HepG2 (cell line): ENCODE results near the gene TTBK1. TPM values are rescaled to one million over a fixed set of nuclear protein-coding genes. Genes with fewer than 3 reads are reported as not detected.

Experiments used
- AKAP8 ChIP-seq: sonication (generic); formaldehyde crosslinking; IDR thresholded peaks from 2 replicates; pipeline ENCODE4 v1.5.1; 2020; ENCODE audit warnings: mild to moderate bottlenecking, missing genetic modification reagents
- BCL3 ChIP-seq: sonication (generic); formaldehyde crosslinking; IDR thresholded peaks from 2 replicates; pipeline ENCODE4 v1.5.1; 2020; ENCODE audit warnings: mild to moderate bottlenecking, missing genetic modification reagents, moderate library complexity
- GLI4 ChIP-seq: sonication (generic); formaldehyde crosslinking; IDR thresholded peaks from 2 replicates; pipeline ENCODE4 v1.5.1; 2020; ENCODE audit warnings: missing genetic modification reagents, mild to moderate bottlenecking, moderate library complexity, borderline replicate concordance
- HNRNPL ChIP-seq: fragments of 200-400 bp; formaldehyde crosslinking; IDR thresholded peaks from 2 replicates; pipeline ENCODE4 v1.6.1; 2017; ENCODE audit warnings: mild to moderate bottlenecking, low read depth, low read length
- KAT7 ChIP-seq: IDR thresholded peaks from 2 replicates; pipeline ENCODE4 v1.6.1; 2018; ENCODE audit warnings: borderline replicate concordance, missing compliant biosample characterization
- MEF2D ChIP-seq: sonication (generic); formaldehyde crosslinking; IDR thresholded peaks from 2 replicates; pipeline ENCODE4 v1.5.1; 2020; ENCODE audit warnings: mild to moderate bottlenecking, missing genetic modification reagents
- NCOA2 ChIP-seq: sonication (generic); formaldehyde crosslinking; IDR thresholded peaks from 2 replicates; pipeline ENCODE4 v1.8.0; 2022; ENCODE audit warnings: inconsistent platforms
- NCOA5 ChIP-seq: sonication (generic); formaldehyde crosslinking; IDR thresholded peaks from 2 replicates; pipeline ENCODE4 v1.4.0; 2020; ENCODE audit warnings: missing genetic modification reagents
- RERE ChIP-seq: IDR thresholded peaks from 2 replicates; pipeline ENCODE4 v1.6.1; 2016; ENCODE audit warnings: low read depth, missing genetic modification reagents, missing compliant biosample characterization
- SP140L ChIP-seq: sonication (generic); formaldehyde crosslinking; IDR thresholded peaks from 2 replicates; pipeline ENCODE4 v1.4.0; 2020; ENCODE audit warnings: missing genetic modification reagents, borderline replicate concordance
- WIZ ChIP-seq: sonication (generic); formaldehyde crosslinking; IDR thresholded peaks from 2 replicates; pipeline ENCODE4 v1.5.1; 2020; ENCODE audit warnings: mild to moderate bottlenecking, missing genetic modification reagents
- YEATS4 ChIP-seq: sonication (generic); formaldehyde crosslinking; IDR thresholded peaks from 2 replicates; pipeline ENCODE4 v1.4.0; 2020; ENCODE audit warnings: missing genetic modification reagents, borderline replicate concordance
- ZNF484 ChIP-seq: sonication (generic); formaldehyde crosslinking; IDR thresholded peaks from 2 replicates; pipeline ENCODE4 v1.5.1; 2020; ENCODE audit warnings: mild to moderate bottlenecking, low read depth, missing genetic modification reagents, borderline replicate concordance
- ZNF598 ChIP-seq: sonication (generic); formaldehyde crosslinking; IDR thresholded peaks from 2 replicates; pipeline ENCODE4 v1.5.1; 2020; ENCODE audit warnings: mild to moderate bottlenecking, missing genetic modification reagents, borderline replicate concordance
- ZNF672 ChIP-seq: sonication (generic); formaldehyde crosslinking; IDR thresholded peaks from 2 replicates; pipeline ENCODE4 v1.8.1; 2022; ENCODE audit warnings: missing genetic modification reagents
- ZNF724P ChIP-seq: sonication (generic); formaldehyde crosslinking; IDR thresholded peaks from 2 replicates; pipeline ENCODE4 v1.8.0; 2022; ENCODE audit warnings: missing genetic modification reagents, borderline replicate concordance
- ZNF75D ChIP-seq: sonication (generic); formaldehyde crosslinking; IDR thresholded peaks from 2 replicates; pipeline ENCODE4 v1.8.1; 2023; ENCODE audit warnings: missing genetic modification reagents, mild to moderate bottlenecking, borderline replicate concordance
- ZSCAN25 ChIP-seq: sonication (generic); formaldehyde crosslinking; IDR thresholded peaks from 2 replicates; pipeline ENCODE4 v1.8.0; 2022; ENCODE audit warnings: mild to moderate bottlenecking, missing genetic modification reagents
- polyA plus RNA-seq, 8 experiments: library from polyadenylated mRNA; depleted of rRNA in 3 of 8; stranded (reverse) in 7 of 8; unstranded in 1 of 8; fragments of >200 nt; fragmentation: Illumina TruSeq in 4 of 8; extraction: Trizol in 4 of 8; gene quantifications; 2 replicates each; pipeline versions ENCODE4 v1.2.1 to v1.2.3, GENCODE V29; 2011 to 2016; ENCODE audit warnings: low read depth in 4 of 8, missing spikeins in 1 of 8, mixed read lengths in 1 of 8; ENCODE audit not compliant: insufficient read depth in 1 of 8
- total RNA-seq, 5 experiments: library from RNA; depleted of rRNA; stranded (reverse); fragments of >200 nt; fragmentation: Illumina TruSeq; extraction: Trizol; gene quantifications; 2 replicates each; pipeline ENCODE4 v1.2.3, GENCODE V29; 2016; ENCODE audit warnings: low read depth in 1 of 5
- TF ChIP-seq, protein P1 (sequence below): sonication (generic); formaldehyde crosslinking; IDR thresholded peaks from 2 replicates; pipeline ENCODE4 v1.4.0; 2020; ENCODE audit warnings: missing genetic modification reagents
- TF ChIP-seq, protein P2 (sequence below): IDR thresholded peaks from 2 replicates; pipeline ENCODE4 v1.6.1; 2018; ENCODE audit warnings: missing genetic modification reagents

The TTBK1 gene
- total and polyA plus RNA-seq, 2 of the 13 experiments (the other 11 are each of a cell fraction or from before 2014, with no cell fraction given), result 0.24 to 0.33 TPM

DNA sequence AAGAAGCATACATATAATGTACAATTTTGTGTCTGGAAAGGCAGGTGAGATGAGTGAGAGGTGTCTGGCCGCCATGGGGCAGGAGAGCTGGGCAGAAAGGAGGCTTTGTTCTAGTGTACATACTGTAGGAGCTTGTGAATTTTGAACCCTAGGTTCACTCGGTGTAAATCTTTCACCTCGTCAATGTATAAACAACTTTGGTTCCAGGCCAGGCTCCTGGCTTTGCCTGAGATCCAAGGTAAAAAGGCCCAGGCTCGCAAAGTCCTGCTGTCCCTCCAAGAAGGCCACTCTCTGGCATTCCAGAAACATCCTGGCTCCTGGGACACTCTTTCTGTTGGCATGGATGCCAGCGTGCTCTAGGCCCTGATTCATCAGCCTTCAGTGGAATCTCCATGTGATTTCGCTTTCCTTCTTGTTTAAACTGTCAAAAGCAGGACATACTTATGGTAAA is 47.6 kb downstream of the TTBK1 start (continued):
- TF ChIP-seq BCL3 (CRISPR knock-in tag) (no peak; the same call in 1 of the 2 replicates), WIZ (no peak), GLI4 (CRISPR knock-in tag) (no peak), AKAP8 (CRISPR knock-in tag) (no peak), NCOA5 (CRISPR knock-in tag) (no peak), RERE (no peak; the same call in 1 of the 2 replicates), ZNF75D (CRISPR knock-in tag) (no peak), YEATS4 (peak; percentile 87; the same call in 1 of the 2 replicates), MEF2D (CRISPR knock-in tag) (no peak), KAT7 (peak; percentile 82), ZNF672 (CRISPR knock-in tag) (no peak), ZNF484 (no peak), HNRNPL (0 out of 2 replicates have a peak, but pooled peaks have one; percentile 18), ZNF598 (no peak), SP140L (CRISPR knock-in tag) (no peak), ZSCAN25 (peak; percentile 87), ZNF724P (CRISPR knock-in tag) (no peak; the same call in 1 of the 2 replicates), NCOA2 (CRISPR knock-in tag) (peak; percentile 81)
- TF ChIP-seq, protein P1, sequence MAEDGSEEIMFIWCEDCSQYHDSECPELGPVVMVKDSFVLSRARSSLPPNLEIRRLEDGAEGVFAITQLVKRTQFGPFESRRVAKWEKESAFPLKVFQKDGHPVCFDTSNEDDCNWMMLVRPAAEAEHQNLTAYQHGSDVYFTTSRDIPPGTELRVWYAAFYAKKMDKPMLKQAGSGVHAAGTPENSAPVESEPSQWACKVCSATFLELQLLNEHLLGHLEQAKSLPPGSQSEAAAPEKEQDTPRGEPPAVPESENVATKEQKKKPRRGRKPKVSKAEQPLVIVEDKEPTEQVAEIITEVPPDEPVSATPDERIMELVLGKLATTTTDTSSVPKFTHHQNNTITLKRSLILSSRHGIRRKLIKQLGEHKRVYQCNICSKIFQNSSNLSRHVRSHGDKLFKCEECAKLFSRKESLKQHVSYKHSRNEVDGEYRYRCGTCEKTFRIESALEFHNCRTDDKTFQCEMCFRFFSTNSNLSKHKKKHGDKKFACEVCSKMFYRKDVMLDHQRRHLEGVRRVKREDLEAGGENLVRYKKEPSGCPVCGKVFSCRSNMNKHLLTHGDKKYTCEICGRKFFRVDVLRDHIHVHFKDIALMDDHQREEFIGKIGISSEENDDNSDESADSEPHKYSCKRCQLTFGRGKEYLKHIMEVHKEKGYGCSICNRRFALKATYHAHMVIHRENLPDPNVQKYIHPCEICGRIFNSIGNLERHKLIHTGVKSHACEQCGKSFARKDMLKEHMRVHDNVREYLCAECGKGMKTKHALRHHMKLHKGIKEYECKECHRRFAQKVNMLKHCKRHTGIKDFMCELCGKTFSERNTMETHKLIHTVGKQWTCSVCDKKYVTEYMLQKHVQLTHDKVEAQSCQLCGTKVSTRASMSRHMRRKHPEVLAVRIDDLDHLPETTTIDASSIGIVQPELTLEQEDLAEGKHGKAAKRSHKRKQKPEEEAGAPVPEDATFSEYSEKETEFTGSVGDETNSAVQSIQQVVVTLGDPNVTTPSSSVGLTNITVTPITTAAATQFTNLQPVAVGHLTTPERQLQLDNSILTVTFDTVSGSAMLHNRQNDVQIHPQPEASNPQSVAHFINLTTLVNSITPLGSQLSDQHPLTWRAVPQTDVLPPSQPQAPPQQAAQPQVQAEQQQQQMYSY (CRISPR knock-in tag), result peak; percentile 90
- TF ChIP-seq, protein P2, sequence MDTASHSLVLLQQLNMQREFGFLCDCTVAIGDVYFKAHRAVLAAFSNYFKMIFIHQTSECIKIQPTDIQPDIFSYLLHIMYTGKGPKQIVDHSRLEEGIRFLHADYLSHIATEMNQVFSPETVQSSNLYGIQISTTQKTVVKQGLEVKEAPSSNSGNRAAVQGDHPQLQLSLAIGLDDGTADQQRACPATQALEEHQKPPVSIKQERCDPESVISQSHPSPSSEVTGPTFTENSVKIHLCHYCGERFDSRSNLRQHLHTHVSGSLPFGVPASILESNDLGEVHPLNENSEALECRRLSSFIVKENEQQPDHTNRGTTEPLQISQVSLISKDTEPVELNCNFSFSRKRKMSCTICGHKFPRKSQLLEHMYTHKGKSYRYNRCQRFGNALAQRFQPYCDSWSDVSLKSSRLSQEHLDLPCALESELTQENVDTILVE (CRISPR knock-in tag), result no peak
